T-helper 2 cell treated with Interferon-gamma antibody and Interleukin-4, amounts not matched to agents 100 ng/mL and 5 ng/mL, for 36 hours (primary cell): ENCODE measurements around the gene LTA4H. TPM values are rescaled to one million over a fixed set of nuclear protein-coding genes. Genes with fewer than 3 reads are reported as not detected.
"Not testable (repeated sequence)": the region's sequence is repeated elsewhere in the genome, so short reads cannot be mapped to it uniquely, and the experiment has no call there.

Experiments
- intact Hi-C: fragments of 100-400 bp; cut with micrococcal nuclease; formaldehyde crosslinking; loops from one replicate; pipeline ENCODE4 v1.15.1; 2023
- total RNA-seq: library from RNA; stranded (reverse); gene quantifications from 2 replicates; pipeline ENCODE4 v1.2.3, GENCODE V29; 2022

LTA4H gene
- total RNA-seq, 1 donor from 2014 or later, result 47.5 TPM

DNA sequence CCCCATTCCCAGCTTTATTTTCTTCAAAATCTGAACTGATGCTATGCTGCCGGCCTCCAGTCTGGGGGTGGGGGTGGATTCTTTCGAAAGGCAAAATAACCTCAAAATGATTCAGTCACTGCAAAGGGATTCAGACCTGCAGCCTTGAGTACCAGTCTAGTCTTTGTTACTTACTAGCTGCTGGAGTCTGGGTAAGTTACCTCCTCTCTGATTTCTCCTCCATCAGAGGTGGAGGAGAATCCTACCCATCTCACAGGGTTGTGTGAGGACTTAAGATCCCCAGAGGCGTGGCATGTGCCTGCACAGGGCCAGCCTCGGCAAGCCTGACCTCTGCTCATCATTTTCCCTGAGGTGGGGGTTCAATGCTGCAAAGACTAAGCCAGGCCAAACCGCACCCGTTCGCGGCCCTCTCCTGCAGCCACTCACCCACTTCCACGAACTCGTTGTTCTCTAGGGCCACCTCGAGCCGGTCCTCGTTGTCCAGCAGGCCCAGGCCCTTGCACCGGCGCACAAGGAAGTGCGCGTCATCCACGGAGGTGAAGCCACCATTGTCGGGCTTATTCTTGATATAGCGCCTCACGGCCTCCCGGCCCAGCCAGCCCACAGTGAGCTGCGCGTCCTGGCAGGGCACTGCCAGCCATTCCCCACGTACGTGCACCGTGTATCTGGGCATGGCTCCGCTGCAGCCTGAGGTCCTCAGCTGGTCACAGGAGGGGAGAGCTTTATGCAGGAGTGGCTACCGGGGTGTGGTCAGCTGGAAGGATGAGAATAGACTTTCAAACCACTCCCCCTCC is 40.0 kb downstream of the LTA4H start:
- intact Hi-C loops, result no loop called here

DNA sequence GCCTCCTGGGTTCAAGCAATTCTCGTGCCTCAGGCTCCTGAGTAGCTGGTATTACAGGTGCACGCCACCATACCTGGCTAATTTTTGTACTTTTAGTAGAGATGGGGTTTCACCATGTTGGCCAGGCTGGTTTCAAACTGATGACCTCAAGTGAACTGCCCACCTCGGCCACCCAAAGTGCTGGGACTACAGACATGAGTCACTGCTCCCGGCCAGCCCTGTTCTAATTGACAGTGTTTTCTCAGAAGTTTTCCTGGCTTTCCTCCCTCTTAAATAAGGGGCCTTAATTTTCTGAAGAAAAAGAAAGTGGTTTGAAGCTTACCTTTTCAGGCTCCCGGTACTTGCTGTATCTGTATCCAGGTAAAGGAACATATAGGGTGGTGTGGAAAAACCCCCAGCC is 40.9 kb downstream of the LTA4H start:
- intact Hi-C loops, result no loop called here

DNA sequence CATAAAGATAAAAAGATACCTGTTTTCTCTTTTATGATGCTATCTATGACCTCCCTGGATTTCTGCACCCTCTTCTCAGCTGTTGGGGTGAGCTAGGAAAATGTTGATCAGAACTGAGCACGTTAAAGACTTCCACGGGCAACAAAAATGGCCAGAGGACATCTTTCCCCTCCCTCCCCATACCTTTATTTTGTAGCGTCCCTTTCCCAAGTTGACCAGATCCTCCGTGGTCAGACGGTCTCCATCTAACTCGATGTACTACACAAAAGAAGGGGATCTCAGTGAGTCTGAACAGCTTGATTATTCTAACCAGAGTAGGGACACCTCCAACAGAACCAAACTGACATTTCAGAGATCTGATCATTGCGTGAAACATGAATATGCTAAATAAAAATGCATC is 41.5 kb downstream of the LTA4H start:
- intact Hi-C loops, result no loop called here

DNA sequence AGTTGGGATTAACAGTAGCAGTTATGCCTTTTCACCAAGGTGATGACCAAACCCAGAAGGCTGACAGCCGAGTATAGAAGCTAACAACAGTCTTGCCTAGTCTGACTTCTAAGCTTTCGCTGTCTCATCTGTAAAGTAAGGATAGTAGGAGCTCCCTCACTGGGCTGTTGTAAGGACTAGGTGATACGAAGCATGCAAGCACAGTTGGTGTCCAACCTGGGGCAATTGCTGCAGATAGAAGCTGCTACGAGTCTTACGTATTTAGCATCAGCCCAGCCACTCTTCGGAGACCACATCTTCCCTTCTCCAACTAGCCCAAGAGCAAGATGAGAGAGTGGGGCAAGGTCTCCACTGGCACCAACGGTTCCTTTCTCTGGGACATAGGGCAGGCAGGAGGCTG is 45.3 kb downstream of the LTA4H start:
- intact Hi-C loops, result no loop called here

DNA sequence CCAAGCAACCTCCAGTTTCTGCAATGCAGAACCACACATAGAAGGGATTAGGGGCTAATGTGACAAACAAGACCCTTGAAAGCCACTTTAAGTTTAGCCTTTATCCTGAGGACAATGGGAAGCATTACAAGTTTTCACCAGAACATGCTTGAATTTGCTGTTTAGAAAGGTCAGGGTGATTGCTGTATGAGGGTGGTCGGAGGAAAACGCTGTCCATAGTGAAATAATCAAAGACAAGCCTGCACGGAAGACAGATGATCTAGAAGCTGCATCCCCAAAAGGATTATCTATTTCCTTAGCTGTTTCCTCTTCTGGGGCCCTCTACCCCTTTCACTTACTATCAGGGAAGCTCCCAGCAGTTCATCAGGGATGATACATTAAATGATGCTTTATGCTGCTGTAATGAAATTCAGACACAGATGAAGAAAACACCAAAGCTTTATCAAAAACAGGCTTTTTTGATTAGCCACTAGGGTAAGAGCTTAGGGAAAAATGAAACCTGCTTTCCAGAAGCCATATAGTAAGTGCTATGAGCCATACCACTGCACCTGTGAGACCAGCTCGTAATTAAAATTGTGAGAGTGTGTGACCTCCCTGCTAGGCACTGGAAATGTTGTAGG is 45.8 kb downstream of the LTA4H start:
- intact Hi-C loops, result no loop called here

DNA sequence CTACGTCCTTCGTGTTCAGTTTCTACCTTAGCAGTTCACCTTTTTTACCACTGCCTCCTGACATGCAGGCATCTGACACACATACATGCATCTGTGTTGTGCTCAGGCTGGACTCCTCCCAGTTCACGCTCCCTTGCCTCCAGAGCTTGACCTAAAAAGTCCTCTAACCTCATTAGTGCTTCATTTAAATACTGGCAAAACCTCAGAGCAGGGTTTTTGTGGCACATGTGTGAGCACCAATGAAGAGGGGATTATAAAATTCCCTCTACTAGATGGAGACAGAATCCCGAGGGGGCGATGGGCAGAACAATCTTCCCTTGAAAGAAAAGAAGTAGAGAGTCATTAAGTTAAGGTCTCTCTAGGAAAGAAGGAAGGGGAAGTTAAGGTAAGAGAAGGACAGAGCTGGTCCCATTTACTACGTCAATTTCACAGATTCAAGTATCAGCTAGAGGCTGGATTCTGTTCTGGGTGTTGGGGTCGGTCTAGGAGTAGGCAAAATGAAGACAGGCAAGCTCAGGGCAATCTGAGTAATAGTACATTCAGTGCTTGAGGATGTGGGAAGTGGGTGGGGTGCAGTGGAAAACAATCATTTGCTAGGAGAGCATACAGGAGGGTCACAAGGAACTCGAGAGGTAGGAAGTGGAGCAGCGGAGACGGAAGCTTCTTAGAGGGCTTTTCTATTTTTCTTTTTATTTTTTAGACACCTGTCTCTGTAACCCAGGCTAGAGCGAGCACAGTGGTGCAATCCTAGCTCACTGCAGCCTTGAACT is 46.7 kb downstream of the LTA4H start:
- intact Hi-C loops, result no loop called here

DNA sequence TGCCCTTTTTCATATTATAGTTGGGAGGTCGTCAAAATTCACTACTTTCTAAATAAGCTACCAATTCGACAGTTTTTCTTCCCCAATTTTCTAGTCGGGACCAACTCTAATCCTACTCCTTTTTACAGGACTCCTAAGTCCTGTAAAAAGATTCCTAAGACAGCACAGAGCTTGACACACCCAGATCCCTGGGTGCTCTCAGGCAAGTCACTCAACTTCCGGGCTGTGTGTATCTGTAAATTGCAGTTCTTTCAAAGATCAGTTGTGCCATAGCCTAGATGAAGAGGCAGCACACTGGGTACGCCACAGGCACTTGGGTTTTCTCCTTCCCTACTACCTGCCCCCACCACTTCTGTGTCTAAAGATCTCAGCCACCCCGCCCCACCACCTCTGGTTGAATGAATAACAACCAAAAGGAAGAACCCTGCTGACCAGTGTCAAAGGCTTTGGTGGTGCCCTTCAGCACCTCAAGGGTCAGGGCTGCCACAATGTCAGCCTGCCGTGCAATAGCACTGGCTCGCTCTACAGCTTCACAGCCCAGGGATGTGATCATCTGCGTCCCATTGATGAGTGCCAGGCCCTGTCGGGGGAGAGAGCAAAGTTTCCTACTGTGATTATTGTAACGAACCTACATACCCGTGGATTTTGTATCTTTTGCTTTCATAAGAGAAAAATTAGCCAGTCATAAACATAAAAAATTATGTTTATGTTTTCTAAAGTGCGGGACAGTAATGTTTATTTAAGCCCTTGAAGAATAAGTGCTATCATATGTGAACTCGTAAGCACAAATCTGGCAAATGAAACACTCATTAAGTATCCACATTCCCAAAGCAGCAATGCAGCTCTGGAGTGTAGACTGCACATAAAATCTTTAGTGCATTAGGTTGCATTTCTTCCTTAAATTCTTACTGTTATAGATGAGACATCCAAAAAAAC is 48.5 kb downstream of the LTA4H start:
- intact Hi-C loops, result no loop called here

DNA sequence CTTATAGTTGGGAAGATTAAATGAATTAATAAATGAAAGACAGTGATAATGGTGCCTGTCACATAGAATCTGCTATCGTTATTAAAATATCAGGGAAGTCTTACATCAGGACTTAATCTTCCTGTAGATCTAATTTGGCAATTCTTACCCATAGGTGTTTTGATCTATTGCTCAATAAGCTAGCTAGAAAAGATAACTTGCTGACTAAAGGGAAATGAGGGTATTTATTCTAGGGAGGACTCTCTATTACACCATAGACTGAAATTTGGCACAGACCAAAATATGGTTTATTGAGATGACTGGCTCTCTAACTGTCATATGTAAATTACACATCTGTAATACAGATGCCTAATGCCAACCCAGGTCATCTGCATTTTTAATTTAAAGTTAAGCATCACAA is 50.7 kb downstream of the LTA4H start:
- intact Hi-C loops, result no loop called here

DNA sequence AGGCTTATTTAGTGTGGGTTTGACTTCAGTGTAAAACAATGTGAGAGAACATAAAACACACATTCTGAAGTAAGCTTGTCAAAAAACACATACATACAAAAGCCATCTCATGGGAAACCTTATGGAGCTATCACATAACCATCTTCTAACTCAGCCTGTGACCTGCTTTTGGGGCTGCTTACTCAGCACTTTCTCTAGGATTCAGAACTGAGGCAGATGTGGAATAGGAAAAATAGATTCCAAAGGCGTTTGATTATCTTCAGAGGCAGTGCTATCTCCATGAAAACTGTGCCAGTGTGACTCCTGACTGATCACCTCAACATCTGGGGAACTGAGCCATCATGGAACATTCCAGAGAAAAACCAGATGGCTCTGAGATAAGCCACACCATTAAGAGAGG is 52.8 kb downstream of the LTA4H start:
- intact Hi-C loops, result no loop called here

DNA sequence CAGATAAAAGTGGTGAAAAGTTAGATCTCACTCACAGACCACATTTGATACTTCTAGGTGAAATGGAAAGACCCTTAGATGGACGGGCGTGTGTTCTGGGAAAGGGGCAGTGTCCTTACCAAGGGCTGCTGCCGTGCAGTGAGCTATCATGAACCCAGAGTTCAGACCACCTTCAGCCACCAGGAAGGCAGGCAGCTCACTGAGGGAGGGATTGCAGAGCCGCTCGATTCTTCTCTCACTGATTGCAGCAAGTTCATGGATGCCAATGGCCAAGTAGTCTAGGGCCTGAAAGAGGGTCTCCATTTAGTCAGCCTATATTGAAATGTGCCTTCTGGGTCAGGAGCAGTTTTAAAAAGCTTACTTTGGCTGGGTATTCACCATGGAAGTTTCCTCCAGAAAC is 55.0 kb downstream of the LTA4H start:
- intact Hi-C loops, result no loop called here

DNA sequence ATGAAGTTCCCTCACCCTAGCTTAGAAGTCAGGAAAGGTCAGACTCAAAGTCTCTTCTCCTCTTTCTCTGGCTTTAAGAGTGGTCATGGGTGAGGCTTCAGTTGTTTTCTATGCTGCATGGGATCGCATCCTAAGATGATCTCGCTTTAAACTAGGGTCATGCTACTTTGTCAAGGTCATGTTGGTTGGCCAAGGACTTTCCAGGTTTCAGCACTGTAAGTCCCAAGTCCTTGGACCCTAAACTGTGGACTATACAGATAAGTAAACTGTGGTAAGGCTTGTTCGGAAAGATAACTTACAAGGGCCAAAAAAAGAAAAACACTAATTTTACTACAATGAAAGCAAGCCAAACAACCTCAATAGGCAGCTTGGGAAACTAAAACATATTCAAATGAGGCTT is 56.6 kb downstream of the LTA4H start:
- intact Hi-C loops, result no loop called here

DNA sequence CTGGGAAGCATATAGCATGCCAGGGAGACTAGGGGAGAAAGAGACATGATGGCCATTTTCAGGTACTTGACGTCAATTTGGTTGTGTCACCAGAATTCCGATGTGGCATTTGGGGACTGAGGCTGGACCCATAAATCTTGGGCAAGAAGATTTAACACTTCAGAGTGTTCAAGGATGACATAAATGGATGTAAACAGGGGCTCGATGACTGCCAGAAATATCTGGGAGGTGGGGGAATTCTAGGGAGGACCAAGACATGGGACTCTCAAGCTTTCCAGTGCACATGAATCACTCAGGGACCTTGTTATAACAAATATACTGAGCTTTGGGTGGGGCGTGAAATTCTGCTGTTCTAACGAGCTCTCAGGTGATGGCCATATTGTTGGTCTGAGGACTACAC is 57.0 kb downstream of the LTA4H start:
- intact Hi-C loops, result no loop called here

DNA sequence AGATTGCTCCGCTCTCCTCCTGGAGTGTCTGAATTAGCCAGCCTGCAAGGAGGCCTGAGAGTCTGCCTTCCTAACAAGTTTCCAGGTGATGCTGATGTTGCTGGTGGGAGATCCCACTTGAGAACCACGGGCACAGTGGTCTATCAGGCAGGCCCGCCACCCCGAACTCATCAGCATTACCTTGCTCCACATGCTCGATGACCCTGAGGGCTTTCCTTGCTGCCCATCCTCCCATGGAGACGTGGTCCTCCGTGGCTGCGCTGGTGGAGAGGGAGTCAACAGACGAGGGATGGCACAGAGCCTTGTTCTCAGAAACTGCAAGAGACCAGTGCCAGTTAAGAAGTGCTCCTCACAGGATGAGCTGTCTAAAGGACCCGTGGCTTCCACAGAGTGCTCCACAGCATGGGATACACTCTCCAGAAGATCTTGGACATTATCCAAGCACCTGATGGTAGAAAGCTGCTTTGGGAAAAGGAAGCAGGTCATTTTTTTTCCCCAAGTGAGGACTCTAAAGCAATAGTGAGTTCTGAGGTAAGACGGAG is 57.6 kb downstream of the LTA4H start:
- intact Hi-C loops, result no loop called here

DNA sequence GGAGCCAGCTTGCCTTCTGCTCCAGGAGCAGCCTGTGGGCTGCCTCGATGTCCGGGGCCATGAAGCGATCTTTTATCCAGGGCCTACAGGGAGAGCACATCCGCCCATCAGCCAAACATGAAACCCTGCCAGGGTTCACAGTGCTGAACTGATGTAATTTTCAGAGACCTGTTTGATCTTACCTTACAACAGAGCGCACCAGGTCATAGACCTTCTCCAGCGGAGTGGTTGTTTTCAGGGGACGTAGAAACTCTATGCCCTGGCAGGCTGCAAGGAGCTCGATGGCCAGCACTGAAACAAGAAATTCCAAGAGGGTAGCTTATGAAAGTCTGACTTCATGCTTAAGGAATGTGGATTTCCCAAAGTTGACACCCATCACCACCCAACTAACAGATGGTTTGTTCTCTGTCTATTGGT is 59.0 kb downstream of the LTA4H start:
- intact Hi-C loops, result no loop called here

DNA sequence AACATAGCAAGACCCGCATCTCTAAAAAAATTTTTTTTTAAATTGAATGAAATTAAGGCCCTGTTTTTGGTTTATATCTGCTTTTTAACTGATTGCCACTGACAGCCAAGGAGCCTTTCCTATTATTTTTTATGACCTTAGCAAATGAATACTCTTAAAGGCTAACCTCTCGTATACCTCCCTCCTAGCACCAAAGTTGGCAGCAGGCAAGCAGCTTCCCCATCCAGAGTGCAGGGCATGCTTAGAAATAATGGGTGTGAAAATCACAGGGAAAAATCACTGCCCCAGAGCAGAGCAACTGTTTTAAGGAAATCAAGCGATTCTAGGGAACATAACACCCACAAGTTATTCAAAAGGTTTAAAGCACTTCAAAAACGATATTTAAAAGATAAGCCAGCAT is 59.9 kb downstream of the LTA4H start:
- intact Hi-C loops, result no loop called here

DNA sequence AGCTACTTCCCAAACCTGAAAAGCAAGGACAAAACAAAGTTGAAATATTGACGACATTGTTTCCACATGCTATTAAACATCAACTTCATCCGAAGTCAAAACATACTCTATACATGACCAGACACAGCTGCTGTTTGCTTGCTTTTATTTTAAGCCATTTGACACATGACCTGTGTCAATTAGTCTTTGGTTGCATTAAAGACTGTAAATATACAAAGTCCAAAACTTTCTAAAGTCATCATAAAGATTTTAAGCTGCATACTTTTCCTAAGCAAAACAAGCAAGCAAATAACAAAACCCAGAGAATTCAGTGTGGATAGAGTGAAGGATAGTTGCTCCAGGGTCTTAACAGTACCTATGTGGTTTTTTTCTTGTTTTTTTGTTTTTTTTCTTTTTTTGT is 61.0 kb downstream of the LTA4H start:
- intact Hi-C loops, result no loop called here

DNA sequence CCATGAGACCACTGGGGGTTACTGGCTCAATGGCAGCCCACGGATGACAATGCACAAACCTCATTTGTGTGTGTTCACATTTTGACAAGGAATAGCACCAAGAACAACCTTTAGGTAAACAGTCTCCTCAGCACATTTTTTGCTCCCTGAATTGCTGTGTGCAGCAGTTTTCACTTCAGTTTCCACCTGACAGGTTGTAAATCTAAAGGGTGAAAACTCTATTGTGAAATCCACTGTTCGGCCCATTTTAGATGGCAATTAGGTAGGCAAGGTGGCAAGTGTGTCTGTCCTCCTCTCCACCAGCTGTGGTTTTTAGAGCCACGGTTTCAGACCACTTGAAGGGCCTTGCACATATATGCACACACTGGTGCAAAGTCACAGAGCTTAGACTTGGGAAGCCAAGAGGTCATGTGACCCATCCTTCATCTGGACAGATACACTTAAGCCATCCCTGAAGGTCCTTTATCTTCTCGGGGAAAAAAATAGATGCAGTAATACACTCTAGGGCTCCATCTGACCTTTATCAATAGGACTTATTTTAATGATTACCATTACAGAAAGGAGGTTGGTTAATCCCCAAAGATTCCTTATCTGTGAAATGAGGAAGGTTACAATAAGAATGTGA is 62.4 kb downstream of the LTA4H start:
- intact Hi-C loops, result no loop called here

DNA sequence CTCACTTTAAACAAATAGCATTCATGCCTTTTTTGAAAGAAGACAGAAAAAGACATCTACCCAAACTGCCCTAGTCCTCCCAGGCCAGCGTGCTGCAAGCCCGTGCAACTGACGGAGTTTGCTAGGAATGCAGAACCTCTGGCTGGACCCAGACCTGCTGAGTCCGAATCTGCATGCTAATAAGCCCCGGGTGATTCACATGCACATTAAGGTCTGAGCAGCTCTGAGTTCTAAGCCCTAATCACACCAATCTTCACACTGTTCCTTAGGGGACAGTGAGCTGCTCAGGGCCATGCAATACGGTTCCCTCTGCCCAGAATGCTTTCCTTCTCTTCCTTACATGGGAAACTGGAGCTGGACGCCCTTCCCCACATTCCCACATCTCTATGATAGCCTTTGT is 64.5 kb downstream of the LTA4H start:
- intact Hi-C loops, result no loop called here

DNA sequence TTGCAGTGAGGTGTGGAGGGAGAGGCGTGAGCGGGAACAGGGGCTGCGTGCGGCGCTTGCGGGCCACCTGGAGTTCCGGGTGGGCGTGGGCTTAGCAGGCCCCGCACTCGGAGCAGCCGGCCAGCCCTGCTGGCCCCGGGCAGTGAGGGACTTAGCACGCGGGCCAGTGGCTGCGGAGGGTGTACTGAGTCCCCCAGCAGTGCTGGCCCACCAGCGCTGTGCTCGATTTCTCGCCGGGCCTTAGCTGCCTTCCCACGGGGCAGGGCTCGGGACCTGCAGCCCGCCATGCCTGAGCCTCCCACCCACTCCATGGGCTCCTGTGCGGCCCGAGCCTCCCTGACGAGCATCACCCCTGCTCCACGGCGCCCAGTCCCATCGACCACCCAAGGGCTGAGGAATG is 66.3 kb downstream of the LTA4H start:
- intact Hi-C loops, result not testable (repeated sequence)

DNA sequence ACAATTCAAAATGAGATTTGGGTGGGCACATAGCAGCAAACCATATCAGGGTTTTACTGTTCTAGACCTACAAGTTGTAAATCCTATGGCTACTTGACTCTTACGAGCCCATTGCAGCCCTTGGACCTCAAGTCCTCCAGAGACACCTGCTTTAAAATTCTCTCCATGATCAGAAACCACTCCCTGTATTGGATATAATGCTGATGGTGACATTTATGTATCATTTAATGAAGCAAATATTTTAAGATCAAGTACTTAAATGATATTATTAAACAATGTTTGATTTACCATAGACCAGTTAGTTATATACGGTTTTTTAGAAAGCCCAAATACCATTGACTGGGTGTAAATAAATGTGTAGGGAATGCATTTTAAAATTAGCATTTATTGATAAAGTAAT is 68.1 kb downstream of the LTA4H start:
- intact Hi-C loops, result no loop called here
